Heart left ventricle (tissue), 13 donors: Measurements from ENCODE around the gene VMP1.
"Not testable (repeated sequence)": the region's sequence is repeated elsewhere in the genome, so short reads cannot be mapped to it uniquely, and the experiment has no call there.

ENCODE experiments used
- CTCF ChIP-seq, 12 donors: fragments of 200-600 bp; sonication (generic) in 4 of 12; IDR thresholded peaks; one replicate each; pipeline versions ENCODE4 v1.5.0 to v1.8.0; 2018 to 2022; ENCODE audit warnings: antibody characterized with exemption in 12 of 12, mild to moderate bottlenecking in 5 of 12
- POLR2A ChIP-seq, 2 donors: fragments of 450-650 bp; IDR thresholded peaks; one replicate each; pipeline ENCODE4 v1.6.1; 2017; ENCODE audit warnings: antibody characterized with exemption in 2 of 2, mild to moderate bottlenecking in 2 of 2, moderate library complexity in 2 of 2
- donor health status: ischemic (EF 13 %, LVEDD 7.1; RV severe dilation, severe dysfunction).
- donor health status: DM: no; HTN: yes; CAD: no.
- donor health status: DM: no; HTN: no; CAD: no.
- donor health status: ischemic (EF 25% LVEDD 6.9; RV normal size, moderate dysfunction).
- donor health status: ischemic (EF 25% LVEDD 5.7; RV mildly dilated, moderate dysfunction).
- donor health status: ischemic (EF 35%, LVEDD 5.7; RV mildly dilated, moderate dysfunction).
- donor health status: nonischemic (EF 11% LVEDD 7.7; RV severe dilation, severe dysfunction).
- donor health status: DM: yes; HTN: yes; CAD: no.
- donor health status: PGD.
- donor health status: ischemic (EF 29% LVEDD 5.4; RV normal size, mild dysfunction).
- donor health status: nonischemic (EF 23%, LVEDD 6.1; RV moderate dilation, normal function).

DNA sequence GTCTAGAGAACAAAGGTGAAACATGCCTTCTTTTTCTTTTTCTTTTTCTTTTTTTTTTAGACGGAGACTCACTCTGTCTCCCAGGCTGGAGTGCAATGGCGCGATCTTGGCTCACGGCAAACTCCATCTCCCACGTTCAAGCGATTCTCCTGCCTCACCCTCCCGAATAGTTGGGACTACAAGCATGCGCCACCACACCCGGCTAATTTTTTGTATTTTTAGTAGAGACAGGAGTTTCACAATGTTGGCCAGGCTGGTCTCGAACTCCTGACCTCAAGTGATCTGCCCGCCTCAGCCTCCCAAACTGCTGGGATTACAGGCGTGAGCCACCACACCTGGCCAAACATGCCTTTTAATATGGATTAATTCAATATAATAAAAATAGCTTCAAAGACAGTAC lies 47.6 kb downstream of the VMP1 start:
- not testable (repeated sequence) for TF ChIP-seq CTCF, POLR2A (IDR thresholded peaks at IDR 0.05)
